GM12878 (cell line): ENCODE data around the gene DIP2B. TPM values are rescaled to one million over a fixed set of nuclear protein-coding genes. Genes with fewer than 3 reads are reported as not detected.

ENCODE experiments used
- ATAC-seq: fragments of 200-7000 bp; cut with Tn5 transposase; 3 replicates; pipeline ENCODE4 v1.9.1; 2020; ENCODE audit warnings: mild to moderate bottlenecking, moderate library complexity
- BruUV-seq: library from RNA; stranded (reverse); fragments of 400-500 nt; replicated peaks from 2 replicates; lab custom pipeline; 2021; lab: Mats Ljungman, UMichigan
- CTCF ChIA-PET: fragments of 300-600 bp; sonication (Branson Sonifier 250); formaldehyde crosslinking; extraction: SDS; loops from one replicate; lab custom pipeline; 2021; ENCODE audit warnings: inconsistent platforms; lab: Yijun Ruan, JAX
- POLR2A ChIA-PET: fragments of 350-600 bp; formaldehyde crosslinking; extraction: SDS; loops from one replicate; lab custom pipeline; 2021; ENCODE audit warnings: inconsistent platforms; lab: Charles Lee
- RAD21 ChIA-PET: fragments of 300-600 bp; sonication (Branson Sonifier 250); formaldehyde crosslinking; loops from one replicate; lab custom pipeline; 2023; ENCODE audit warnings: antibody characterized with exemption; ENCODE audit not compliant: unreplicated experiment; lab: Charles Lee
- SMC1A ChIA-PET: fragments of 300-600 bp; sonication (Branson Sonifier 250); formaldehyde crosslinking; loops from one replicate; lab custom pipeline; 2023; ENCODE audit not compliant: unreplicated experiment, uncharacterized antibody; lab: Charles Lee
- DNase-seq: peaks from one replicate; pipeline ENCODE4 v3.0.0-alpha.2; 2011; ENCODE audit warnings: low read depth, low spot score
- FAIRE-seq: peaks from 3 replicates; lab custom pipeline; 2011; peaks lifted over from hg19 to GRCh38; lab: Jason Lieb, UNC
- H2AFZ ChIP-seq: 2 replicates; pipeline ENCODE4 v1.6.0; 2011; ENCODE audit warnings: low read depth, low read length, control low read depth; ENCODE audit not compliant: control insufficient read depth
- H3K27ac ChIP-seq: 2 replicates; pipeline ENCODE4 v1.5.1; 2011; ENCODE audit warnings: control low read depth; ENCODE audit not compliant: control insufficient read depth, insufficient read depth
- H3K27me3 ChIP-seq, 2 experiments: replicated peaks in 1 of 2; 2 replicates each; pipeline versions ENCODE4 v1.6.0 to v1.6.1; 2011; ENCODE audit warnings: low read length in 1 of 2; ENCODE audit not compliant: control insufficient read depth in 2 of 2, insufficient read depth in 2 of 2
- H3K36me3 ChIP-seq, 2 experiments: 2 replicates each; pipeline ENCODE4 v1.5.1; 2011; ENCODE audit warnings: low read length in 1 of 2; ENCODE audit not compliant: control insufficient read depth in 2 of 2, insufficient read depth in 2 of 2
- H3K4me1 ChIP-seq: 2 replicates; pipeline ENCODE4 v1.6.1; 2011; ENCODE audit warnings: mild to moderate bottlenecking, low read length, moderate library complexity, mixed read lengths; ENCODE audit not compliant: control insufficient read depth, insufficient read depth
- H3K4me2 ChIP-seq: 2 replicates; pipeline ENCODE4 v1.6.0; 2011; ENCODE audit warnings: control low read depth; ENCODE audit not compliant: control insufficient read depth, insufficient read depth
- H3K4me3 ChIP-seq: fragments of 200-600 bp; sonication (generic); 2 replicates; pipeline ENCODE4 v1.5.1; 2016
- H3K79me2 ChIP-seq: 2 replicates; pipeline ENCODE4 v1.6.0; 2011; ENCODE audit warnings: low read length; ENCODE audit not compliant: control insufficient read depth, insufficient read depth
- H3K9ac ChIP-seq: 2 replicates; pipeline ENCODE4 v1.8.0; 2011; ENCODE audit warnings: low read length, control low read depth, mixed read lengths; ENCODE audit not compliant: control insufficient read depth, insufficient read depth
- H3K9me3 ChIP-seq: replicated peaks from 3 replicates; pipeline ENCODE4 v1.5.1; 2011; ENCODE audit warnings: mild to moderate bottlenecking, low read length; ENCODE audit not compliant: control insufficient read depth, insufficient read depth
- H4K20me1 ChIP-seq: 2 replicates; pipeline ENCODE4 v1.6.0; 2011; ENCODE audit not compliant: control insufficient read depth, insufficient read depth
- BCL11A ChIP-seq: IDR thresholded peaks from 2 replicates; pipeline ENCODE4 v1.6.1; 2011; ENCODE audit warnings: low read depth, low read length
- CEBPZ ChIP-seq: fragments of 150-350 bp; IDR thresholded peaks from 2 replicates; pipeline ENCODE4 v1.6.1; 2016; ENCODE audit warnings: low read depth, low read length
- CREB1 ChIP-seq: IDR thresholded peaks from 2 replicates; pipeline ENCODE4 v1.6.1; 2012; ENCODE audit warnings: low read depth, mild to moderate bottlenecking, inconsistent platforms
- DPF2 ChIP-seq: fragments of 450-650 bp; IDR thresholded peaks from 2 replicates; pipeline ENCODE4 v1.6.1; 2017; ENCODE audit warnings: mild to moderate bottlenecking
- HCFC1 ChIP-seq: fragments of 150-350 bp; IDR thresholded peaks from 2 replicates; pipeline ENCODE4 v1.6.1; 2014; ENCODE audit warnings: low read length
- IKZF2 ChIP-seq, 2 experiments: fragments of 450-650 bp; IDR thresholded peaks; 2 replicates each; pipeline ENCODE4 v1.6.1; 2017; ENCODE audit warnings: mild to moderate bottlenecking in 2 of 2, moderate library complexity in 2 of 2
- JUND ChIP-seq: IDR thresholded peaks from 2 replicates; pipeline ENCODE4 v1.6.1; 2012; ENCODE audit warnings: low read depth, mild to moderate bottlenecking, low read length, improper control_type of control experiment, moderate library complexity
- NFYB ChIP-seq: IDR thresholded peaks from 2 replicates; pipeline ENCODE4 v1.6.1; 2011; ENCODE audit warnings: low read depth, mild to moderate bottlenecking, low read length, improper control_type of control experiment, moderate library complexity; ENCODE audit not compliant: insufficient read depth
- NR2F1 ChIP-seq: fragments of 450-650 bp; conservative IDR thresholded peaks from 2 replicates; pipeline ENCODE4 v1.6.1; 2017; ENCODE audit warnings: mild to moderate bottlenecking
- POLR2AphosphoS5 ChIP-seq: IDR thresholded peaks from 2 replicates; pipeline ENCODE4 v1.6.1; 2011; ENCODE audit warnings: mild to moderate bottlenecking, low read length, inconsistent platforms
- RELA ChIP-seq: fragments of 450-650 bp; IDR thresholded peaks from 2 replicates; pipeline ENCODE4 v1.8.0; 2014; ENCODE audit warnings: borderline replicate concordance; ENCODE audit not compliant: partially characterized antibody
- STAT1 ChIP-seq: fragments of 450-650 bp; conservative IDR thresholded peaks from 2 replicates; pipeline ENCODE4 v1.6.1; 2014; ENCODE audit warnings: antibody characterized with exemption, mild to moderate bottlenecking
- ZBED1 ChIP-seq: IDR thresholded peaks from 2 replicates; pipeline ENCODE4 v1.6.1; 2016; ENCODE audit warnings: borderline replicate concordance
- ZBTB33 ChIP-seq: fragments of 450-650 bp; IDR thresholded peaks from 2 replicates; pipeline ENCODE4 v1.6.1; 2017; ENCODE audit warnings: mild to moderate bottlenecking
- WGBS: methylation state at CpG from one replicate; pipeline ENCODE4 v1.1.6; 2016; ENCODE audit warnings: low lambda C conversion rate; ENCODE audit not compliant: insufficient replicate concordance, insufficient coverage; ENCODE audit errors: missing lambda C conversion rate; 5-methylcytosine and 5-hydroxymethylcytosine counted together
- in situ Hi-C: fragments of 300-500 bp; cut with MboI; formaldehyde crosslinking; loops from 9 replicates; pipeline ENCODE4 v1.14.3; 2018; ENCODE audit warnings: mixed read lengths
- intact Hi-C: fragments of 100-400 bp; cut with micrococcal nuclease; formaldehyde crosslinking; loops from one replicate; pipeline ENCODE4 v1.14.2; 2022; ENCODE audit not compliant: unreplicated experiment
- polyA plus RNA-seq, 11 experiments: library from polyadenylated mRNA; depleted of rRNA in 4 of 11; unstranded in 6 of 11; stranded (reverse) in 5 of 11; fragments of >200 nt; fragmentation: Nextera tagmentation in 4 of 11; fragmentation: Illumina TruSeq in 1 of 11; extraction: Ambion mirVana in 4 of 11; extraction: Trizol in 1 of 11; gene quantifications; 1 replicate in 1 of 11; 2 replicates in 10 of 11; pipeline versions ENCODE4 v1.2.1 to v1.2.3, GENCODE V29; 2011 to 2016; ENCODE audit warnings: inconsistent platforms in 2 of 11, missing spikeins in 2 of 11, low read depth in 1 of 11
- total RNA-seq, 4 experiments: library from RNA; depleted of rRNA in 3 of 4; stranded (reverse); fragments of >200 nt in 3 of 4; fragmentation: Illumina TruSeq in 1 of 4; extraction: Trizol in 1 of 4; gene quantifications; 2 replicates each; pipeline versions ENCODE4 v1.2.1 to v1.2.3, GENCODE V29; 2013 to 2021
- TF ChIP-seq, protein P1 (sequence below): fragments of 450-650 bp; IDR thresholded peaks from 2 replicates; pipeline ENCODE4 v1.6.1; 2017; ENCODE audit warnings: low read depth, mild to moderate bottlenecking, moderate library complexity
- TF ChIP-seq, protein P2 (sequence below): fragments of 450-650 bp; IDR thresholded peaks from 2 replicates; pipeline ENCODE4 v1.6.1; 2016; ENCODE audit warnings: mild to moderate bottlenecking

The DIP2B gene
- total and polyA plus RNA-seq, 10 of the 15 experiments (the other 5 are each of a cell fraction or from before 2014, with no cell fraction given) = 4.5 to 30.0 (median 18.6) TPM

GRCh38 chr12:50618864-50619609, 114.3 kb downstream of the DIP2B start:
- Histone ChIP-seq H3K4me2 (no peak overlapping the region), H3K36me3 (no peaks in the 10 kb centered on the region), H4K20me1 (0 out of 2 replicates have a peak, but pooled peaks cover 2% of the 10 kb centered on the region), H3K4me1 (peaks cover 10% of the 10 kb centered on the region), H3K4me3 (no peak overlapping the region), H3K27ac (no peak overlapping the region), H2AFZ (no peak overlapping the region), H3K9ac (no peak overlapping the region), H3K27me3 (no peaks in the 10 kb centered on the region), H3K9me3 (no peaks in the 10 kb centered on the region), H3K79me2 (peaks cover 18% of the 10 kb centered on the region)
- TF ChIP-seq JUND = no peak
- TF ChIP-seq IKZF2 (IDR thresholded peaks at IDR 0.05) = no peak
- no peak for TF ChIP-seq ZBTB33
- TF ChIP-seq POLR2AphosphoS5 = no peak
- no peak for TF ChIP-seq DPF2
- no peak for TF ChIP-seq RELA
- TF ChIP-seq, protein P1, sequence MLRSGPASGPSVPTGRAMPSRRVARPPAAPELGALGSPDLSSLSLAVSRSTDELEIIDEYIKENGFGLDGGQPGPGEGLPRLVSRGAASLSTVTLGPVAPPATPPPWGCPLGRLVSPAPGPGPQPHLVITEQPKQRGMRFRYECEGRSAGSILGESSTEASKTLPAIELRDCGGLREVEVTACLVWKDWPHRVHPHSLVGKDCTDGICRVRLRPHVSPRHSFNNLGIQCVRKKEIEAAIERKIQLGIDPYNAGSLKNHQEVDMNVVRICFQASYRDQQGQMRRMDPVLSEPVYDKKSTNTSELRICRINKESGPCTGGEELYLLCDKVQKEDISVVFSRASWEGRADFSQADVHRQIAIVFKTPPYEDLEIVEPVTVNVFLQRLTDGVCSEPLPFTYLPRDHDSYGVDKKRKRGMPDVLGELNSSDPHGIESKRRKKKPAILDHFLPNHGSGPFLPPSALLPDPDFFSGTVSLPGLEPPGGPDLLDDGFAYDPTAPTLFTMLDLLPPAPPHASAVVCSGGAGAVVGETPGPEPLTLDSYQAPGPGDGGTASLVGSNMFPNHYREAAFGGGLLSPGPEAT = no peak
- no peak for TF ChIP-seq BCL11A
- no peak for TF ChIP-seq ZBED1
- TF ChIP-seq CREB1 = no peak
- no peak for TF ChIP-seq STAT1
- TF ChIP-seq, protein P2, sequence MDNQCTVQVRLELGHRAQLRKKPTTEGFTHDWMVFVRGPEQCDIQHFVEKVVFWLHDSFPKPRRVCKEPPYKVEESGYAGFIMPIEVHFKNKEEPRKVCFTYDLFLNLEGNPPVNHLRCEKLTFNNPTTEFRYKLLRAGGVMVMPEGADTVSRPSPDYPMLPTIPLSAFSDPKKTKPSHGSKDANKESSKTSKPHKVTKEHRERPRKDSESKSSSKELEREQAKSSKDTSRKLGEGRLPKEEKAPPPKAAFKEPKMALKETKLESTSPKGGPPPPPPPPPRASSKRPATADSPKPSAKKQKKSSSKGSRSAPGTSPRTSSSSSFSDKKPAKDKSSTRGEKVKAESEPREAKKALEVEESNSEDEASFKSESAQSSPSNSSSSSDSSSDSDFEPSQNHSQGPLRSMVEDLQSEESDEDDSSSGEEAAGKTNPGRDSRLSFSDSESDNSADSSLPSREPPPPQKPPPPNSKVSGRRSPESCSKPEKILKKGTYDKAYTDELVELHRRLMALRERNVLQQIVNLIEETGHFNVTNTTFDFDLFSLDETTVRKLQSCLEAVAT = no peak
- no peak for TF ChIP-seq NR2F1
- no peak for TF ChIP-seq HCFC1
- no peak for TF ChIP-seq CEBPZ
- TF ChIP-seq NFYB = no peak
- WGBS = 100% methylated on average over 7 of the region's 7 CpGs
- DNase-seq (no peak), FAIRE-seq (no peak), ATAC-seq (no peak)
- BruUV-seq = no TSS peak
- ChIA-PET RAD21 (no interaction called here), SMC1A (no interaction called here), CTCF (no interaction called here), POLR2A (no interaction called here)
- in situ Hi-C loops = no loop called here
- intact Hi-C loops = no loop called here
